Measurements from ENCODE around the gene ARID1B.
A peak's percentile ranks its signal among the peaks of the same experiment; 100 is the strongest.

ARID1B gene

DNA sequence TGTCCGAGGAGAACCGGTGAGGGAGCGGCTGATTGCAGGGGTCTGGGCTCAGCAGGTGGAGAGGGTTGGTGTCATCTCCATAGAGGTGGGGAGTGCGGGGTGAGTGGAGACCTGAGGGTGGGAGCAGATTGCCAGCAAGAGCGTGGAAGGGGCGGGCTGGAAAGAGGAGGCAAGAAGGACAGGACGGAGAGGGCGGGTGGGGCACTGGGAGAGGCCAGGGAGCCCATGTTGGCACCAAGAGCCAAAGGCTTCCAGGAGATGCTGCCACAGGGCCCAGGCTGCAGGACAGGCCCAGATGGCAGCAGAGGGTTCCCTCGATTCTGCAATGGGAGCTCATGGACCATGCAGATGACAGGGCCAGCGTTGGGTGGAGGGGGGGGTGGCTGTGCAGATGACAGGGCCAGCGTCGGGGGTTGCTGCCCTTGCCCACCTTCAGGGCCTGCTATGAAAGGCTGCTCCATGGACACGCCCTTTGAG is 440.8 kb downstream of the ARID1B start:
- H3K4me3 ChIP-seq (ENCODE audit: low read depth, low read length) = no peak overlapping the region
- no peak for DNase-seq (ENCODE audit: low read depth)
- TF ChIP-seq, protein P1, sequence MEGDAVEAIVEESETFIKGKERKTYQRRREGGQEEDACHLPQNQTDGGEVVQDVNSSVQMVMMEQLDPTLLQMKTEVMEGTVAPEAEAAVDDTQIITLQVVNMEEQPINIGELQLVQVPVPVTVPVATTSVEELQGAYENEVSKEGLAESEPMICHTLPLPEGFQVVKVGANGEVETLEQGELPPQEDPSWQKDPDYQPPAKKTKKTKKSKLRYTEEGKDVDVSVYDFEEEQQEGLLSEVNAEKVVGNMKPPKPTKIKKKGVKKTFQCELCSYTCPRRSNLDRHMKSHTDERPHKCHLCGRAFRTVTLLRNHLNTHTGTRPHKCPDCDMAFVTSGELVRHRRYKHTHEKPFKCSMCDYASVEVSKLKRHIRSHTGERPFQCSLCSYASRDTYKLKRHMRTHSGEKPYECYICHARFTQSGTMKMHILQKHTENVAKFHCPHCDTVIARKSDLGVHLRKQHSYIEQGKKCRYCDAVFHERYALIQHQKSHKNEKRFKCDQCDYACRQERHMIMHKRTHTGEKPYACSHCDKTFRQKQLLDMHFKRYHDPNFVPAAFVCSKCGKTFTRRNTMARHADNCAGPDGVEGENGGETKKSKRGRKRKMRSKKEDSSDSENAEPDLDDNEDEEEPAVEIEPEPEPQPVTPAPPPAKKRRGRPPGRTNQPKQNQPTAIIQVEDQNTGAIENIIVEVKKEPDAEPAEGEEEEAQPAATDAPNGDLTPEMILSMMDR (IDR thresholded peaks at IDR 0.05; ENCODE audit: insufficient read depth, low read depth, low read length, missing control alignments) = no peak

DNA sequence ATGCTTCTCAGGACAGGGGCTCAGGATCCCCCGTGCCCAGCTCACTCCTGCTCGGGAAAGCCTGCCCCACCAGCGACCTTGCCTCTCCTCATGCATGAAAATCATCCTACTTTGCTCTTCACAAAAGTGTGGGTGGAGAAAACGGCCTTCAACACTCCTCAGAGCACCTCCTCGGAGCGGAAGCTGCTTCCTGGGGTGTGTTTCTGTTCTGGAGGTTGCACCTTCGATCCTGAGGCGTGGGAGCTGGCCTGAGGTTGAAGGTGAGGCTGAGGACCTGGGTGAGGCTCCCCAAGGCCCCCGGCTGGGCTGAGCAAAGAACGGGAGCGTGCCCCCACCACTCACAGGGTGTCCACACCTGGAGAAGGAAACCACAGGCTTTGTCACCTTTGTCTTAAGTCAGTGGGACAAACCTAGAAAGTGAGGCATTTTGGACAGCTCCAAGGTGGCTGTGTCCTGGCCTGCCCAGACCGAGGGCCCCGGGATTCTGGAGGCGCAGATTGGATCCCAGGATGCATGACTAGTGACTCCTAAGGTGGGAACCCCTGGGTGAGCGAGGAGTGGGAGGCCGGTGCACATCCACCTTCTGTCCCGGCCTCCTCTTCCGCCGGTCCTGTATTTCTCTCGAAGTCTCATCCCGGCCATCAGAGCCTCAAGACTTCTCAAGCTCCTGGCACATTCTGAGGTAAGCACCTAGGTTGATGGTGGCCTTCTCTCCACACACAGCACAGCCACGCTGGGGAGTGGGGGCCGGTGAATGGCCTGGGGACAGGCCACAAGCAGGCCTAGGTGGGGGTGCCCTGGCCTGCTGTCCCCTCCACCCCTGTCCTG is 441.4 kb downstream of the ARID1B start:
- TF ChIP-seq, protein P1 (IDR thresholded peaks at IDR 0.05; ENCODE audit: insufficient read depth, low read depth, low read length, missing control alignments) = no peak
- no peak overlapping the region for H3K4me3 ChIP-seq (ENCODE audit: low read depth, low read length)
- no peak for DNase-seq (ENCODE audit: low read depth)

DNA sequence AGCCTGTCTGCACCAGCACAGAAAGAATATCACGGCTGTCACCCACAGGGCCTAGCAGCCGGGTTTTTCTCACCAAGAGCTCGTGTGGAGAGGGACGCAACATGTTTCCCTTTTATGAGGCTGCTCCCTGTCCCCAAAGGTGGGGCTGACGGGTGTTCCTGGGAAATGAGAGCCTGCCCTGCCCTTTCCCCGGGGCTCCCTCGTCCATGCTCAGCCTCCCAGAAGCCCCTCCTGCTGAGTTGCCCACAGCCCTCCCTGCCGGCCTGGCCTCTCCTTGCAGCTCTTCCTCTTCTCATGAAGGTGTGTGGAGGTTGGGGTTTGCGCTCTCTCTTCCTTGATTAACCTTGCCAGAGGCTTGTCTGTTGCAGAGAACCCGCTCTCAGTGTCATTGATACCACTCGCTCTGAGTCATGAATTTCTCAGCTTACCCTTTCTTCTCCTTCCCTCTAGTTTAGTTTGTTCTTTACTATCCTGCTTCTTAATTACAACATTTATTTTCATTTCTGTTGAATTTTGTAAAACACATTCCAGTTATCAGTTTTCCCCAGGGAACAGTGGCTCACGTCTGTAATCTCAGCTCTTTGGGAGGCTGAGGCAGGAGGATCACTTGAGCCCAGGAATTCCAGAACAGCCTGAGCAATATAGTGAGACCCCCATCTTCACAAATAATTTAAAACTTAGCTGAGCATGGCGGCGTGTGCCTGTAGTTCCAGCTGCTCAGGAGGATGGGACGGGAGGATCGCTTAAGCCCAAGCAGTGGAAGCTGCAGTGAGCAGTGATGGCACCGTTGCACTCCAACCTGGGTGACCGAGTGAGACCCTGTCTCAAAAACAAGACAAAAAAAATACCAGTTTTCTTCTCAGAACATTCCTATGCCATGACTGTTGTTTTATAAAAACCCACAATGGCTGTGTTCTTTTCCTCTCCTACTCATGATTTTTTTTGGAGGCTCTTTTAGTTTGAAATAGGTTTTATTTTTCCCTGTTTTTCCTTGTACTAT is 442.3 kb downstream of the ARID1B start:
- no peak overlapping the region for H3K4me3 ChIP-seq (ENCODE audit: low read depth, low read length)
- no peak for DNase-seq (ENCODE audit: low read depth)
- TF ChIP-seq, protein P1 (IDR thresholded peaks at IDR 0.05; ENCODE audit: insufficient read depth, low read depth, low read length, missing control alignments) = no peak

DNA sequence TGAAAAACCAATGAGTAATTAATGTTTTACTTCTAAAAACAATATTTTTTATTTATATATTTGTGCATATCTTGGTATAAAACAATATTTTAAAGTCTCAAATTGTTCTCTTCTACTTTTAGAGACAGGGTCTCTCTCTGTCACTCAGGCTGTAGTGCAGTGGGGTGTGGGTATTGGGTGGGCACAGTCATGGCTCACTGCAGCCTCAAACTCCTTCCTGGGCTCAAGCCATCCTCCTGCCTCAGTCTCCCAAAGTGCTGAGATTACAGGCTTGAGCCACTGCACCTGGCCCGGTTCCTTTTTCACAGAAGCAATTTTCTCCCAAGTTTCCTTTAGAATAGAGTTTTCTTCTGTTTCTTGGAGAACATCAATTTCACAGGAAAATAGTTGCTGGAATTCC is 443.3 kb downstream of the ARID1B start:
- TF ChIP-seq, protein P1 (IDR thresholded peaks at IDR 0.05; ENCODE audit: insufficient read depth, low read depth, low read length, missing control alignments) = no peak
- peak overlapping the region; percentile 61 for H3K4me3 ChIP-seq (ENCODE audit: low read depth, low read length)
- no peak for DNase-seq (ENCODE audit: low read depth)

DNA sequence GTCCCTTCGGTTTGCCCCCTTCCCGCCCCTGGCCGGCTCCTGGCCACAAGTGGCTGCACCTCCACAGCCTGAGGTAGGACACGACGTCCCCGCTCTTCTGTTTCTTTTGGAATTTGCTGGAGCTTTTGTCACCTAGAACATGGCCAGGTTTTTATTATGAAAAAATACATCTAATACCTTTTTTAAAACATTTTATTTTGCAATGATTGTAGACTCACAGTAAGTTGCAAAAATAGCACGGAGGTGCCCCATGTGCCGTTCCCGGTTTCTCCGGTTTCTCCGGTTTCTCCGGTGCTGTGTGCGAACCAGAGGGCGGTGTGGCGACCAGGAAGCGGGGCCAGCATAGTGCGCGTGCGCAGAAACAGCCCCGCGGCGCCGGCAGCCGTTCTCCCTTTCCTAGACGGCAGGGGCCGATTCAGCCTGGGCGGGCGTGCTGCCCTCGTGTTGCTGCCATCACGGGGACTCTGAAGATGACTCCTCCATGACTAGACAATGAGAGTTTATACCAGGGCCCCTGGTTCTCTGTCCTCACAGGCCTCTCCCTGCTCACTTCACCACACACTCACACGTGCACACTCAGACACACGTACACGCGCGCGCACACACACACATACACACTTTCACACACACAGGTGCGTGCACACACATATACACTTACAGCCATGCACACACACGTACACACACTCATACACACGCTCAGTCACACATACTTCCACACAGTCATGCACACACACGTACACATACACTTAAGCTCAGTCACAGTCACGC is 444.1 kb downstream of the ARID1B start:
- peak; percentile 80 for DNase-seq (ENCODE audit: low read depth)
- peak overlapping the region; percentile 61 for H3K4me3 ChIP-seq (ENCODE audit: low read depth, low read length)
- TF ChIP-seq, protein P1 (IDR thresholded peaks at IDR 0.05; ENCODE audit: insufficient read depth, low read depth, low read length, missing control alignments) = no peak

DNA sequence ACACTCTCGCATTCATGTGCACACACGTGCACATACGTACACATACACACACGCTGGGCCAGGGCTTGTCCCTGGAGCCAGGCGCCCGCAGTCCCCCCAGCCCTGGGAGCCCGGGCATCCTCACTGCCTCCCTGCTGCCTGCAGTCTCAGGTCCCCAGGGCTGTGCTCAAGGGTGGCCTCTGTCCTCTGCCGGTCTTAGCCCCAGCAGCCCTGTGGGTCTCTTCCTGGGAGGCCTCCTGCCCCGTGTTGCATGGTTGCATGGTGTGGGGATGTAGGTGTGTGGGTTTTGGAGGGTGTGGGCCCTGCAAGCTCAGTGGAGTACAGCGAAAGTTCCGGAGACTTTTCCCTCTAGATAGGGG is 444.6 kb downstream of the ARID1B start:
- TF ChIP-seq, protein P1 (IDR thresholded peaks at IDR 0.05; ENCODE audit: insufficient read depth, low read depth, low read length, missing control alignments) = no peak
- H3K4me3 ChIP-seq (ENCODE audit: low read depth, low read length) = no peak overlapping the region
- DNase-seq (ENCODE audit: low read depth) = no peak
